Stimulated activated CD4-positive, alpha-beta T cell treated with anti-CD3 and anti-CD28 coated beads, Interleukin-1b, Interleukin-23, amount 100 ng/mL, for 24 hours (primary cell): ENCODE data around the gene FBN2.
"Not testable (repeated sequence)": the region's sequence is repeated elsewhere in the genome, so short reads cannot be mapped to it uniquely, and the experiment has no call there.

ENCODE experiments used
- DNase-seq, 4 experiments: peaks; one replicate each; pipeline ENCODE4 v3.0.0-alpha.2; 2020; ENCODE audit warnings: low read depth in 4 of 4, low spot score in 1 of 4

The FBN2 gene

DNA sequence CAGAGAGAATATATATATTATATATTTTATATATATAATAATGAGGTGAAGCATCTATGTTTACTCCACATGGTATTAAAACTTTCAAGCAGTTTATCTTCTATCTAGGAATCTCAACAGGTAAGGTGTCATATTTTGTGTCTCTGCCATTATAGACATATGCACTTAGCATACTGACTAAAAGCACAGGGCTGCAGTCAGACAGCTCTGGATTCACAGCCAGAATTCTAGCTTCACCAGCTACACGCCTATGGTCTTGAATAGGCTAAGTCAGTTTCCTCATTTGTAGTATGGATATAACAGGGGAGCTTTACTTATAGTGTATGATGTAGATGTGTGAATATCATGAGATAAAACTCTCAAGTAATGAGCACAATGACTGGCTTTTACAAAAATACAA is 57.9 kb downstream of the FBN2 start:
- DNase-seq, result no peak

DNA sequence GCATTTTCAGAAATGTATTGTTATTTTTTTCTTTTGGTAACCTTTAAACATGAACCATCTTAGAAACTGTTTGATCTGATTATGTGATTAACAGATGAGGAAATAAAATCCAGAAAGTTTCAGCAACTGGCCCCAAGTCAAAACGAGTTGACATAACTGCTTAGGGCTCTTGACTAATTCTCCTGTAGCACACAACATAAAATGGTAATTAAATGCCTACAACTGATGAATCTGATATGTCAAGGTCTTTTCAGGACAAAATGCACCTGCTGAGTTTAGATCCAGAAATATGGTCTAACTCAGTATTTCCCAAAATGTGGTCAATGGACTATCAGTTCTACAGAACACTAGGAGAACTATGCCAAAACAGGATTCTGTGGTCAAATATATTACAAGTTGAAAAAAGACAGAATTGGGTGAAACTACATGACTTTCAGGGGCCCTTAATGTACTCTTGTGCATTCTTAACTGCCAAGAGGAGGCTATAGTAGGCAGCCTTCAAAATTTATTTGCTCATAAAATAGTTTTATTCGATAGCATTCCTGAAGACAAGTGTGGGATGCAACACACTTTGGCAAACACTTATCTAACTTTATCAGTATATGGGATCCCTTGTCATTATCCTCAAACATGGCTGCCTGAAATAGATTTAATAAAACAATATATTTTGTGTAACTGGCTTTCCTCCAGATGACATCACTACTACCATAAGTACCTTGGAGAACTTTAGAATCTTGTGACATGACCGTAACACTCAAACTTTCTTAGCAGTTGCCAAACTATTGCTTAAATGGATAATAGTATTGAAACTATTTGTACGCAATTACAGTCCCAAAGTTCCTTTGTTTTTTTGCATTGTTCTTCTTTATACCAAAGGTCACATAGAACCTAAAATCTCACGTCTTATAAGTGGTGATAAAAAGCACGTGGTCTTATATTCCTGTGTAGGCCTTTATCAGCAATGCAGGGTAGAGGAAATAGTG is 59.4 kb downstream of the FBN2 start:
- no peak for DNase-seq

DNA sequence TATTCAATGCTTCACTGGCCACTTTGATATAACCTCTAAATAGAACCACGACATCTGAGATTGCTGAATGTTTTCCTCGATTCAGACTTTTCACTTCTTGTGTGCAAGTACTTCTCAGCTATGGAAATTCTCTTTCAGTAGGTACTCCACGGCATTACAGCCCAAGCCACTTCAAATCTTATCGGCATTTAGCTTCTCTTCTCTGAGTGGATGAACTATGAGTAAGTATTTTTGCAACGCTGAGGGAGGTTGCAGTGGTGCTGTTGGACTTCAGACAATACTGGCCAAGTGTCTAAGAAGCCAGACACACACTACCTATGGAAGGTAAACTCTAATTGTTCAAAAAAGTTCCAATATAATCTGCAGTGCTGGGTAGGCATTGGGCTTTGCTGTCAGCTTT is 60.1 kb downstream of the FBN2 start:
- DNase-seq, result no peak

DNA sequence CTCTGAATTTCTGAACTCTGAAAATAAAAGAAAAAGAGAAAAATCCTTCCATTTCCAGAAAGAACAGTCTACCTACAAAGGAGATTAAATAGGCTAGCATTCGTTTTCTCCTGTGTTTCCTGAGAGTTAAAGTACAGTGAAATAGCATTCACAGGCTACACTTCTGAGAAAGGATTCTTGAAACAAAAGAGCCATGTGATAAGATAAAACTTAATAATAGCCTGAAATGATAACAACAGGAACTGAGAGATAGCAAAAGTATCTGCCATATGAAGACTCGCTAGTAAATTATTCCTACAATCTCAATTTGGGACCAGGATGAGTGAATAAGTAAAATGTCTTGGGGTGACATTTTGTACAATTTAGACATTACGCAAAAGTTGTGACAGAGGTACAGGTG is 62.4 kb downstream of the FBN2 start:
- no peak for DNase-seq

DNA sequence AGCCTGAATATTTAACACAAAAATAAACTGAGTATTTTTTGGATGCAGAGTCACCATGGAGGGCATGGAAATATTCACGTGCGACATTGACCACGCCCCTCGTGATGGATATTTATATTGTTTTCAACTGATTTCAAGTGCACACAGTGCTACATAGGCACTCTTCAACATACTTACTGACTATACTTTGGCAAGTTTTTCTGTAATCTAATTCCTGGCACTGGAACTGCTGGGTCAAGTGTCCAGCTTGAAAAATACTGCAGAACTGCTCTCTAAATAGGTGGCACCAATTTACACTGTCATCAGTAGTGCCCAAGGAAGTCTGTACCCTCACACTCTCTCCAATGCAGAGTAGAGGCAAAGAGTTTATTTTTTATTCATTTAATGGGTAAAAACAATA is 65.1 kb downstream of the FBN2 start:
- DNase-seq, result no peak

DNA sequence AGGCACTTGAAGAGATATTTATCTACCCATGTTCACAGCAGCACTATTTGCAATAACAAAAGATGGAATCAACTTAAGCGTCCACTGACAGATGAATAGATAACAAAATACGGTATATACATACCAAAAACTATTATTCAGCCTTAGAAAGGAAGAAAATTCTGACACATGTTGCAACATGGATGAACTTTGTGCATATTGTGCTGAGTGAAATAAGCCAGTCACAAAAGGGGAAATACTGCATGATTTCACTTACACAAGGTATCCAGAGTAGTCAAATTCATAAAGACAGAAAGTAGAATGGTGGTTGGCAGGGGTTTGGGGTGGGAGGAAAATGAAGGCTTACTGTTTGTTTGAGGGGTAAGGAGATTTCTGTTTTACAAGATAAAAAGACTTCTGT is 66.0 kb downstream of the FBN2 start:
- no peak for DNase-seq

DNA sequence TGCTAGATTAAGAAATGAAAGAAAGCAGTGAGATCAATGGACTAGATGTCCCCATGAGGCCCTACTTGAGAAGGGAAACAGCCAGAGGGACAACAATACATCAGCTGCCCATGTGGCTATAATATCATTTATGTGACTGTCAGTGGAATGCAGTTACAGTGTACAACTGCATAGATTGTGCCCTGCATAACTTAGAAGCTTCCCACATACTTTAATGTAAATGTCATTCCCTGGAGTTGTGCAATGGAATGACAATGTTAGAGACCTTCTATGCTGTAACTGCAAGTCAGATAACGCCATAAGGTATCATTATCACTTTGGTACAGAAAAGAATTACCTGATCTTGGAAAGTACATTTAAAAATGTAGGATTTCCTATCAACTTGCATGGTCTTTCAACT is 67.4 kb downstream of the FBN2 start:
- no peak for DNase-seq

DNA sequence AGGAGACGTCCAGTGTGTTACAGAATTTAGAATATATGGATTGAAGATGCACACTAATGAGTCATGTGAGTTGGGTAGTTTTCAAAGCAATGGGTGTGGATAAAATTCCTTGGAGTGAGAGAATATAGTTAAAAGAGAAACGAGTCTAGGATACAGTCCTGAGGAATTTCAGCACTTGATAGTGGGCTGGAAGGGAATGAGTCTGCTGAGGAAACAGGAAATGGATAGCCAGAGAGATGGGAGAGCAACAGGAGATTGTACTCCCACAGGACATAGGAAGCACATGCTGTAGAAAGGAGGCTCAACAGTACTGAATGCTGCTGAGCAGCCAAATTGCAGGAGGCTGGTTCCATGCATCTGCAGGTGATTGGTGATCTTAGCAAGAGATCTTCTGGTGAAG is 68.1 kb downstream of the FBN2 start:
- DNase-seq, result no peak

DNA sequence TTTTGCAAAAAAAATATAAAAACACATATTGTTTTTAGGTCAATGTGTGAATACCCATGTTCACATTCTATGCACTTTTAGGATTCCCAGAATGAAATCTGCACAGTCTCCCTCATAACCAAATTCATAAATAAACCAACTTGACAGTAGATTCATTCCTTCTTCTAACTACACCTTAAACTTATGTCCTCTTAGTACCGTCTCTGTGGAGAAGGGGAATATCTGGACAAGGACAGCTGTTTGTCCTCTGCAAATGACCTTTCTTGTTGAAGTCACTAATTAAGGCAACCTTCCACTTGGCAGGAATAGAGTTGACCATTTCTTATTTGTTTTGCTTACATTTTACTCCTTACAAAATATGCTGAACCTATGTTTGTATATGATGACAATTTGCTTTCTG is 71.1 kb downstream of the FBN2 start:
- DNase-seq, result no peak

DNA sequence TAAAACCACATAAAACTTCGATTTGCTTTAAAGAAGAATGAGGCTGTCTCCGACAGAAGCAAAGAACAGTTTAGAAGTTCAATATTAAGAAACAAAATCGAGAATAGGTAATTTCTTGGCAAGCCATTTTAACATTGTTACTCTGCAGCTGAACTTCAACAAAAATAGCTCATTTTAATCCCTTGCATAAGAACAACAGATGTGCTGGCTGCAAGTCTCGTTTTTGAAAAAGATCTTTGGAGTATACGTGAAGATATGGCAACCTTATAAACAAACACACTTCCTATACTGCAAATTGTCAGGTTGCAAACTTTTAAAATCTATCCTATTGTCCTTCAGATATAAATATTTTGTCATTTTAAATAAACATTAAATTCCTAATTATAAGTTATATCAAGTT is 71.5 kb downstream of the FBN2 start:
- no peak for DNase-seq

DNA sequence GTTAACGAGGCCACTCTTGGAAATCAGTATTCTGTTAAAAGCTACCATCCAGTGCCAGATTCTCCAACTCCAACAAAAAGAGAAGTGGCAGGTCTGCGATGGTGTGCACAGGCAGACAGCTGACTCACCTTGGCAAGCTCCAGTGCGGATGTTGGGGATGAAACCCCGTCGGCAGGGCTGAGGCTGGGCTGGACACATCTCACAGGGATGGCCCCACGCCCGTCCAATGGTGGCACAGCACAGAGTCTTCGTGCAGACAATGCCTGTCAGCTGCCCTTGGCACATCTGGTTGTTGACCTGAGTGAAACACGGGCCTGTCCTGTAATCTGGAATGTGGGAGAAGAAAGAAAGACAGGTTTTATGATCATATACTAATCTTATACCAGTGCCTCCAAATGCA is 73.4 kb downstream of the FBN2 start:
- DNase-seq, result no peak

DNA sequence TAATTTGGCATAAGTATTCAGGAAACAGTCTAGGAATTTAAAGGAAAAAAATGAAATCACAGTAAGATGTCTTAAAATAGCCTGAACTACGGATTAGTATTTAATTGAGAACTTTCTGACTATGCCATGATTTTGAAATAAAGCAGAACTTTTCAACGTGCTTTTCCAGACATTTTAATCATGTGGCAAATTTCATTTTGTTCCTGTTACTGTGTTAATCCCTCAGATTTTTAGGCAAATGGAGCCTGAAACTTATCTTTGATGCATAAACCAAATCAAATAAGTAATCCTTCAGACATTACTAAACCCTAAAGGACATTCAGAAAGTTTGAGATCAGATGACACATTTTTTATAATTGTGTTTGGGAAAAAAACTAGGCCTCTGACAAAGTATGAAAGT is 75.7 kb downstream of the FBN2 start:
- DNase-seq, result no peak

DNA sequence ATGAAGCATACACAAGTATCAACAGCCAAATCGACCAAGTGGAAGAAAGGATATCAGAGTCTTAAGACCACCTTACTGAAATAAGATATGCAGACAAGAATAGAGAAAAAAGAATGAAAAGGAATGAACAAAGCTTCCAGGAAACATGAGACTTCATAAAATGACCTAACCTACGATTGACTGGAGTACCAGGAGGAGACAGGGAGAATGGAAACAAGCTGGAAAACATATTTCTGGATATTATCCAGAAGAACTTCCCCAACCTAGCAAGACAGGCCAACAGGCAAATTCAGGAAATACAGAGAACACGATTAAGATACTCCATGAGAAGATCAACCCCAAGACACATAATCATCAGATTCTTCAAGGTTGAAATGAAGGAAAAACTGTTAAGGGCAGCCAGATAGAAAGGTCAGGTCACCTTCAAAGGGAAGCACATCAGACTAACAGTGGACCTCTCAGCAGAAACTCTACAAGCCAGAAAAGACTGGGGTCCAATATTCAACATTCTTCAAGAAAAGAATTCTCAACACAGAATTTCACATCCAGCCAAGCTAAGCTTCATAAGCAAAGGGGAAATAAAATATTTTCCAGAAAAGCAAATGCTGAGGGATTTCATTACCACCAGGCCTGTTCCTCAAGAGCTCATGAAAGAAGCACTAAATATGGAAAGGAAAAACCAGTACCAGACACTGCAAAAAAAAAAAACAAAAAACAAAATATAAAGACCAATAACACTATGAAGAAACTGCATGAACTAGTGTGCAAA is 80.7 kb downstream of the FBN2 start:
- DNase-seq, result not testable (repeated sequence)

DNA sequence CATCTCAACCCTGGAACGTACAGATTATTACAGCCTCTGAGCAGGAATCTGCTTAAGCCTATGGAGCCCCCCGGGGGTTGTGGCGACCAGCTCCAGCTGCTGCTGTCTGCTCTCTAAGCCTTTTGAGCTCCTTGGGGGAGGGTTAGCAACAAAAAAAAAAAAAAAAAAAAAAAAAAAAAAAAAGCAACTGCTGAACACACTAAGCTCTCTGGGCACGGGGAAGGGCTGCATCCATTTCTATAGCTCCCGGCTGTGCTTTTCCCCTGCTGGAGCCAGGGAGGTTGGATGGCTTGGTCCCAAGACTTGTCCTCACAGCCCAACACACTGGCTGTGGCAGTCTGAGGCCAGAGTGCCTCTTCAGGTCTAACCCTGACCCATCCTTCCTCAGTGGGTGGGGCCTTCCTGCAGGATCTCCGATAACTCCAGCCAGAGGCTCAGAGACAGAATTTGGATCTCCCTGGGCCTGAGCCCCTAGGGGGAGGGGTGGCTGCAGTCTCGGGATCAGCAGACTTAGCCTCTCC is 82.1 kb downstream of the FBN2 start:
- no peak for DNase-seq

DNA sequence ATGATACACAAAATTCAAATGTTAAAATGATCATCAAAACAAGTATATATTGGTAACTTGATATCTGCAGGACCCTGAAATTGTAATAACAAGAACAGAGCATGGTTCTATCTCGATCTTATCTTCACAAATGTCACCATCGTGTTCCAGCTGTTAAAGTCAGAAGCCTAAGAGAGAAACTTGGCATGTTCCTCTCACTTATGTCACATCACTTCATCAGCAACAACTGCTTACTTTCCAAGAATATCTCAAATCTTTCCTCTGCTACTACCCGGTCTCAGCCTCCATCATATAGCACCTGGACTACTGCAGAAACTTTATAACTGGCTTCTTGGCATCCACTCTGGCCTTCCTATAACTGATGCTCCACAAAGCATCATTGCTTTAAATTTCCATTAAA is 84.9 kb downstream of the FBN2 start:
- DNase-seq, result no peak

DNA sequence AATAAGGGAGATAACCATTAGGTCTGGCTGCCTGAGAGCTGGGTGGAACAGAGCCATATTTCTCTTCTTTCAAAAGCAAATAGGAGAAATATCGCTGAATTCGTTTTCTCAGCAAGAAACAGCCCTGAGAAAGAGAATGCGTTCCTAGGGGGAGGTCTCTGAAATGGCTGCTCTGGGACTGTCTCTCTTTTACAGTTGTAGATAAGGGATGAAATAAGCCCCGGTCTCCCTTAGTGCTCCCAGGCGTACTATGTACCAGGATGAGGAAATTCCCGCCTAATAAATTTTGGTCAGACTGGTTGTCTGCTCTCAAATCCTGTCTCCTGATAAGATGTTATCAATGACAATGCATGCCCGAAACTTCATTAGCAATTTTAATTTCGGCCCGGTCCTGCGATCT is 90.8 kb downstream of the FBN2 start:
- DNase-seq, result not testable (repeated sequence)

DNA sequence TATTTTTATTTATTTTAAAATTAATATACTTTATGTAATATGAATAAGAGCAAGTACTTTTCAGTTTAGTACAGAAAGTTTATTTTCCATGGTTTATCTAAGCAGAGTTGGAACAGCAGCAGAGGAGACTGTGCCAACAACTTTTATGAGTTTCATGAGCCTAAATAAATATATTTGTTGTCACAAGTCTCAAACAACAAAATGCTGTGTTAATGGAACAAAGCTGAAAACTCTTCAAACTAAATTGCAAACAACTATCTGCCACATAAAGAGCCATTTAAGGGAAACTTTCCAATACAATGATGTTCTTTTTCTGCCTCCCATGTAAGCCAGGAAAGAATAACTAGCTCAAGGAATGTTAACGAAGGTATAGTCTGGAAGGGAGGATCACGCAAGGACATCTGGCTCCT is 96.1 kb downstream of the FBN2 start:
- DNase-seq, result no peak

DNA sequence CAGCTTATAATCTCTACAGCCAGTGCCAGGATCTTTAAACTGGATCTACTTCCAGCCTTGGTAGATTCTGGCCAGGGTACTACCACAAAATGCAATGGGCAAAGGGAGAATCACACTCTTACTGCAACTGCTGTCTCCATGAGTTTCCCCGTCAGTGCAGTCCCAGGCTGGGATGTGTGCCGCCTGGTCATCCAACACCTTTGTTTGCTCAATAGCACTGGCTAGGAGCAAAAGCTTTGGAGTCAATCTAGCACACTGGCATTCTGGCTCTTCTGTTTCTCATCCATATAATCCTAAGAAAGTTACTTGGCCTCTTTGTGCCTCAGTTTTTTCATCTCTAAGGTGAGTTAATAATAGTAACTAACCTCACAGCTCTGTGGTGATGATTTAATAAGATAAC is 96.9 kb downstream of the FBN2 start:
- DNase-seq, result no peak

DNA sequence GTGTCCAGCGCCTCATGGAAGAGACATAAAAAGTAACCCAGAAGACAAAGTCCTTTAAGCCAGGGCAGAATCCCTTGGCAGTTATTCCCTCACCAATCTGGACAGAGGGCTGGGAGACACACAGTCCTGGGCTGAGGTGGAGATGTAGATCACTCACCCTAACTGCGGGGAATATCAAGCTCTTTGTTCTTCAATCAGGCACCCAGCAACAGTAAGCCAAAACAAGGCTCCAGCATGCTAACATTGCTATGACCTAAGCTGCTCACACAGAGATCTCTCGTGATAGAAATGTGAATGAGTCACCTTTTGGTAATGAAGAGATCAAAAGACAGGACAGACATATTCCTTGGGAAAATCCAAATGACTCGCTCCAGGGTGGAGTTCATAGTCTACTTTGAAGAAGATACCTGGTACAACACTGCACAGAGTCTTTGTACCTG is 101.3 kb downstream of the FBN2 start:
- no peak for DNase-seq

DNA sequence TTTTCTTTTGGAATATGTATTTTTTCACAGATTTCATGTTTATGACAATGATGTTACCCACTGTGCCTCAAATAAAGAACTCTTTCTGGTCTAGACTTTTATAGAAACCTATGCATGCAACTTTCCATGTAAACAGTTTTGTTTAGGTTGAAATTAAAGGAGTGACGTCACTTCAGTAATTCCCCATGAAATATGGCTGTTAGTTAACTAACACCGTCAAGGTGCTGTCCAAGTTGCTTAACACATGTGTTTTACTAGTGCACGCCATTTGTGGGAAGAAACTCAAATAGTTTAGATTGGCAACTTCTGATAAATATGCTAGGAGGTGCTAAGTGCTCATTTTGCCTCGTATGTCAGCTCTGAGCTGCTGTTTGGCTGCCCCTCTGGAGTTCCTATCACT is 102.2 kb downstream of the FBN2 start:
- DNase-seq, result no peak

DNA sequence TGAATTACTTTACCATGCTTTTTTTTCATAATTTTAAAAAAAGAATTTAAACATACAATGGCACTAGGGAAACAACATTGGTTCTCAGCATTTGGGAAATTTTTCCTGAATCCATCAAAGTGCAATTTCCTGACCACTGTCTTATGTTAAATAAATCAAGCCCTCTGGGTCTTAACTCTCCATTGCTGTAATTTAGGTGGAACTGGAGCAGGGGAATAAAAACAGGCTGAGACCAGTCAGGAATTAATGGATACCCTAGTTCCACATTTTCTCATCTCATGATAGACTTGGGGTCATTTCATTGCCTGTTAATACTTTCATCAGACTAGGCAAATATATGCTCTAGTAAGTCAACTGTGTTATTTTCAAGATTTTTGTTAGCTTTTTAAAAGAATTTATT is 103.1 kb downstream of the FBN2 start:
- DNase-seq, result no peak

DNA sequence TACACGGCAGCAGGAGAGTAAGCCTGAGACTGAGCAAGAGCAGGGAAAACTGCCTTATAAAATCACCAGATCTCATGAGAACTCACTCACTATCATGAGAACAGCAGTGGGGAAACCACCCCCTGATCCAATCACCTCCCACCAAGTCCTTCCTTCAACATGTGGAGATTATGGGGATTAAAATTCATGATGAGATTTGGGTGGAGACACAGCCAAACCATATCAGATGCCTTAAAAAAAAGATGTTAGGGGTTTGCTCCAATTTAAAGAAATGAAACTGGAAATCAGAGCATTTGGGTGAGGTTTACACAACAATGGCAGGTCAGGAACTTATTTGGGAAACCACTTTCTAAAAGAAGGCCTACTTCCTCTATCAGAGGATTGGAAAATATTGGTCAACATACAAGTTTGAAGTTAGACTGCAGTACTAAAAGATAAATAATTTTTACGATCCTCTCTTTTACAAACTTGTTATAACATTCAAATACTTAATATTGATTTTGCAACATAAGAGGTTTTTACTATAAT is 105.1 kb downstream of the FBN2 start:
- DNase-seq, result no peak
